ENCODE results near the gene CSRP1.

The CSRP1 gene

DNA sequence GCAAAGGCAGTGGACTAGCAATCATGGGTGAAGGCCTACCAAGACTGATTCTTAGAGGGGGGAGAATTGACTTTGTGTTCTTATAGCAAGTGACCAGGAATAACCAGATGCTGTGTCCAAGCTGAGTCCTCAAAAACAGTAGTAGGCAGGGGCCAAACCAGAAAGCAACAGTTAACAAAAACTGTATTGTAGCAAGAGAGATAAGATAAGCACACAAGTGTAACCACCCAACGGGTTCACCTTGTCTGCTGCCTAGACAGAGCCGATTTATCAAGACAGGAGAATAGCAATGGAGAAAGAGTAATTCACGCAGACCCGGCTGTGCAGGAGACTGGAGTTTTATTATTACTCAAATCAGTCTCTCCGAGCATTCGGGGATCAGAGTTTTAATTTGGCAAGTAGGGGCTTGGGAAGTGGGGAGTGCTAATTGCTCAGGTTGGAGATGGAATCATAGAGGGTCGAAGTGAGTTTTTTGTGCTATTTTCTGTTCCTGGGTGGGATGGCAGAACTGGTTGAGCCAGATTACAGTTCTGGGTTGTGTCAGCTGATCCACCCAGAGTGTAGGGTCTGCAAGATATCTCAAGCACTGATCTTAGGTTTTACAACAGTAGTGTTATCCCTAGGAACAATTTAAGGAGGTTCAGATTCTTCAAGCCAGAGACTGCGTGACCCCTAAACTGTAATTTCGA is 8.3 kb upstream of the CSRP1 start:
- CTCF ChIA-PET = interaction anchor here (0.8 to 14.7 kb wide), 4 partner anchors 15 to 381 kb away, joined by 3 to 464 read pairs (median 8); no protein-coding TSS in a partner anchor

DNA sequence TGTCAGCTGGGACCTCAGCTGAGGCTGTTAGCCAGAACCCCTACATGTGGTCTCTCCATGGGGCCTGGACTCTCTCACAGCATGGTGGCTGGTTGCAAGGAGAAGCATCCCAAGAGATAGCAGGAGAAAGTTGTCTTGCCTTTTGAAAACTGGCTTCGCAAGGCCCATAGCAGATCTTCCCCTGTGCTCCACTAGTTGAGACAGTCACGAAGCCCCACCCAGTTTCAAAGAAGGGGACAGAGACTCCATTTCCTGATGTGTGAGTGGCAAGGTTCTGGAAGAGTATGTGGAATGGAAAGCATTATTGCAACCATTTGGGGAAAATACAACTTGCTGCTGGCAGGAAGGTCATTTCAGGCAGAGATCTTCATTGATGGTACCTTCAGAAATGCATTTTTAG is 7.5 kb upstream of the CSRP1 start:
- TF ChIP-seq, protein P1, sequence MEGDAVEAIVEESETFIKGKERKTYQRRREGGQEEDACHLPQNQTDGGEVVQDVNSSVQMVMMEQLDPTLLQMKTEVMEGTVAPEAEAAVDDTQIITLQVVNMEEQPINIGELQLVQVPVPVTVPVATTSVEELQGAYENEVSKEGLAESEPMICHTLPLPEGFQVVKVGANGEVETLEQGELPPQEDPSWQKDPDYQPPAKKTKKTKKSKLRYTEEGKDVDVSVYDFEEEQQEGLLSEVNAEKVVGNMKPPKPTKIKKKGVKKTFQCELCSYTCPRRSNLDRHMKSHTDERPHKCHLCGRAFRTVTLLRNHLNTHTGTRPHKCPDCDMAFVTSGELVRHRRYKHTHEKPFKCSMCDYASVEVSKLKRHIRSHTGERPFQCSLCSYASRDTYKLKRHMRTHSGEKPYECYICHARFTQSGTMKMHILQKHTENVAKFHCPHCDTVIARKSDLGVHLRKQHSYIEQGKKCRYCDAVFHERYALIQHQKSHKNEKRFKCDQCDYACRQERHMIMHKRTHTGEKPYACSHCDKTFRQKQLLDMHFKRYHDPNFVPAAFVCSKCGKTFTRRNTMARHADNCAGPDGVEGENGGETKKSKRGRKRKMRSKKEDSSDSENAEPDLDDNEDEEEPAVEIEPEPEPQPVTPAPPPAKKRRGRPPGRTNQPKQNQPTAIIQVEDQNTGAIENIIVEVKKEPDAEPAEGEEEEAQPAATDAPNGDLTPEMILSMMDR (conservative IDR thresholded peaks at IDR 0.05; ENCODE audit: low read depth) = no peak

More for the DNA sequence above, 8.3 kb upstream of the CSRP1 start:
- no peak overlapping the region for H3K27ac ChIP-seq
- TF ChIP-seq, protein P1 (conservative IDR thresholded peaks at IDR 0.05; ENCODE audit: low read depth) = no peak
- DNase-seq (ENCODE audit: low spot score) = no peak
- POLR2A ChIA-PET (ENCODE audit: low non-redundant PET) = interaction anchor here (0.6 to 0.9 kb wide), 2 partner anchors 34 to 67 kb away, joined by 4 to 9 read pairs; no protein-coding TSS in a partner anchor

DNA sequence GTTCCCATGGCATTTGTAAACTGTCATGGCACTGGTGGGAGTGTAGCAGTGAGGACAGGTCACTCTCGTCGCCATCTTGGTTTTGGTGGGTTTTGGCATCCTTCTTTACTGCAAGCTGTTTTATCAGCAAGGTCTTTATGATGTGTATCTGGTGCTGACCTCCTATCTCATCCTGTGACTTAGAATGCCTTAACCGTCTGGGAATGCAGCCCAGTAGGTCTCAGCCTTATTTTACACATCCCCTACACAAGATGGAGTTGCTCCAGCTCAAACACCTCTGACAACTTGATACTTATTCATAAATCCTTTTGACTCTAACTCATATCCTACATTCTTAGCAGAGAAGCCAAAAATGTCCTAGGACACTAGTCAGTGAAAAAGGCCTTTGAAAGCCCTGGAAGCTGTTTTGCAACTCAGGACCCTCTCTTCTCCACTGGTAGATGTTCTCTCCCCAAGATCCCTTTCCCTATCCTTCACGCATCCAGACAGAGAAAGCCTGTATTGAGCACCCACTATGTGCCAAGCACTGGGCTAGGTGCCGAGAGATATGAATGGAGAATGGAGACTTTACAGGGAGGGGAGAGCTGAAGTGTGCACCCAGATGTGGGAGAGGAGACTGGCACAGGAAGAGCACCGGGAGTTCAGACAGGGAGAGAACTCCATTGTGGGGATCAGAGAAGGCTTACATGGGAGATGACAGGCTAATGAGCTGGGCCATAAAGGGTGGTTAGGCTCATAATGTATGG is 6.7 kb upstream of the CSRP1 start:
- no peak for DNase-seq (ENCODE audit: low spot score)
- no peak overlapping the region for H3K27ac ChIP-seq
- TF ChIP-seq, protein P1 (conservative IDR thresholded peaks at IDR 0.05; ENCODE audit: low read depth) = no peak
- POLR2A ChIA-PET (ENCODE audit: low non-redundant PET) = no interaction called here
- CTCF ChIA-PET = interaction anchor here (0.6 to 14.7 kb wide), 26 partner anchors 10 to 280 kb away, joined by 3 to 464 read pairs (median 6); partner anchors contain the start of gene PHLDA3

More for the DNA sequence above, 7.5 kb upstream of the CSRP1 start:
- POLR2A ChIA-PET (ENCODE audit: low non-redundant PET) = no interaction called here
- DNase-seq (ENCODE audit: low spot score) = no peak
- H3K27ac ChIP-seq = no peak overlapping the region
- CTCF ChIA-PET = interaction anchor here (3.0 to 14.7 kb wide), 3 partner anchors 17 to 66 kb away, joined by 24 to 464 read pairs (median 51); no protein-coding TSS in a partner anchor

DNA sequence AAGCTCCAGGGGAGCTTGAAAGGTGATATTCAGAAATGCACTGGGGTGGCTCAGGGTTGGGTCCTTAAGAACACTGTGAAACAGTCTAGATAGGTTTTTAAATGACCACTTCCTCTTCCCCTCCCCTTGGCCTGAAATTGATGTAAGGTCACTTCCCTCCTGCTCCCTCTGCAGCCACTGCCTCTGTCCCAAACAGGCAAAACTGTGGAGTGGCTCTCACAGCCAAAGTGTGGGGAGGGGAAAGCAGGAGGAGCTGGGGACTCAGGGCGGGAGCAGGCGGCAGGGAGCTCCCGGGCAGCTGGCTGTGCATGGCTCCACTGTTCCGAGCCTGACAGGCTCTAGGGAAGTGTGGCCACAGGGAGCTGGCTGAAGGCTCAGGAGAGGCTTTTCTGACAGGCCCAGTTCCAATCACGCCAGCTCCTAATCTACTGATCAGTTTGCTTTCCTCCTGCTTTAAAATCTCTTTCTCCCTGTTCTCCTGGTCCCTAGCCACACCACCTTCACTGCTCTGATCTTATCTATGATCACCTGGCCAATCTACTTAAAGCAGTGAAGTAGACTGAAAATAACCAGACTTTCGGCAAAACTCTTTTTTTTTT is 5.1 kb upstream of the CSRP1 start:
- peak overlapping the region; percentile 41; the same call in 1 of the 2 replicates for H3K27ac ChIP-seq
- TF ChIP-seq, protein P1 (conservative IDR thresholded peaks at IDR 0.05; ENCODE audit: low read depth) = no peak
- ChIA-PET CTCF (interaction anchor here (0.7 to 14.7 kb wide), 21 partner anchors 10 to 281 kb away, joined by 3 to 464 read pairs (median 8); partner anchors contain the start of gene PHLDA3), POLR2A (ENCODE audit: low non-redundant PET) (interaction anchor here (0.8 kb wide), 1 partner anchor 43 kb away, joined by 6 read pairs; the partner anchor contains the start of gene PHLDA3)
- DNase-seq (ENCODE audit: low spot score) = no peak

DNA sequence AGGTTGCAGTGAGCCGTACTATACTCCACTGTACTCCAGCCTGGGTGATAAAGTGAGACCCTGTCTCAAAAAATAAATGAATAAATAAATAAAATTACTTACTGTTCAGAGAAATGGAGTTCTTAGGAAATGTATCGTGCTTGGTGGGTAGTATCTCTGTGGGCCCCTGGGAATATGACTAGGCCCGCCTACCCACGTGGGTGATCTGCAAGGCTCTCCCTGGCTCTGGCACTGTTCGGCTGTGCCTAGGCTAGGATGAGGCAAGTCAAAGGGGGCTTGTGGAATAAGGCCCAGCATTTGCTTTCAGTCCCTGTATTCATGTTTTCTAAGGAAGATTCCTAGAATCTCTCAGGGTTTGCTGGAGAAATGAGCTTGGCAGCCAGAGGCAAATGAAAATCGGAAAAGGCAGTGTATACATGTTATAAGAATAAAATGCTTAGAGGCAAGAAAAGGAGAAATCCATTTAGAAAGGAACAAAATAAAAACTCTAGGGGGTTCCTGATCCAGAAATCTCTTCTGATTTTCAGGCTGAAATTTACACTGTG is 4.5 kb upstream of the CSRP1 start:
- TF ChIP-seq, protein P1 (conservative IDR thresholded peaks at IDR 0.05; ENCODE audit: low read depth) = no peak
- no peak for DNase-seq (ENCODE audit: low spot score)
- POLR2A ChIA-PET (ENCODE audit: low non-redundant PET) = interaction anchor here (0.8 kb wide), 1 partner anchor 42 kb away, joined by 6 read pairs; the partner anchor contains the start of gene PHLDA3
- CTCF ChIA-PET = interaction anchor here (1.3 to 14.7 kb wide), 10 partner anchors 9 to 76 kb away, joined by 3 to 464 read pairs (median 20); partner anchors contain the start of gene PHLDA3
- H3K27ac ChIP-seq = no peak overlapping the region
